HG02885 (cell line): Measurements from ENCODE around the gene PCBP4.
"Not testable (repeated sequence)": the region's sequence is repeated elsewhere in the genome, so short reads cannot be mapped to it uniquely, and the experiment has no call there.

Experiments
- ATAC-seq: cut with Tn5 transposase; IDR thresholded peaks from one replicate; pipeline ENCODE4 v1.9.1; 2021; ENCODE audit warnings: mild to moderate bottlenecking; ENCODE audit not compliant: unreplicated experiment, poor library complexity

The PCBP4 gene

GRCh38 chr3:51928981-51929380, 38.3 kb downstream of the PCBP4 start:
- ATAC-seq, result not testable (repeated sequence)

- ATAC-seq, result no peak
Measured at GRCh38 chr3:51928438-51928837, 38.8 kb downstream of the PCBP4 start.

DNA sequence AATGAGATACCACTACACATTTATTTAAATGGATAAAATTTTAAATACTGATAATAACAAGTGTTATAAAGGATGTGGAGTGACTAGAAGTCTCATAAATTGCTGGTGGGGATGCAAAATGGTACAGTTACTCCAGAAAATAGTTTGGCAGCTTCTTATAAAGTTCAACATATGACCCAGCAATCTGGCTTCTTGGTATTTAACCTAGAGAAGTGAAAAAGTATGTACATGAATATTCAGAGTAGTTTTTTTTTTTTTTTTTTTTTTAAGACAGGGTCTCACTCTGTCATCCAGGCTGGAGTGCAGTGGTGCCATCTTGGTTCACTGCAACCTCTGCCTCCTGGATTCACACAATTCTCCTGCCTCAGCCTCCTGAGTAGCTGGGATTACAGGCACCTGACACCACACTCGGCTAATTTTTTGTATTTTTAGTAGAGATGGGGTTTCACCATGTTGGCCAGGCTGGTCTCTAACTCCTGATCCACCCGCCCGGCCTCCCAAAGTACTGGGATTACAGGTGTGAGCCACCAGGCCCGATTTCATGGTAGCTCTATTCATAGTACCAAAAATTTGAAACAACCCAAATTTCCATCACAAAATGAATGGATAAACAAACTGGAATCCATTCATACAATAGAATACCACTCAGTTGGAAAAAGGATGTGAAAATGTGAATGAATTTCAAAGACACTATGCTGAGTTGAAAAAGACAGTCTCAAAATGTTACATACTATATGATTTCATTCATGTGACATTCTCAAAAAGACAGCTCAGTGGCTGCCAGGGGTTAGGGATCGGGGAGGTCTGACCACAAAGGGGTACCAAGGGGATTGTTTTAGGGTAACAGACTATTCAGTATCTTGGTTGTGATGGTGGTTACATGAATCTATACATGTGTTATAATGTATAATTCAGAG, 39.9 kb downstream of the PCBP4 start:
- no peak for ATAC-seq

DNA sequence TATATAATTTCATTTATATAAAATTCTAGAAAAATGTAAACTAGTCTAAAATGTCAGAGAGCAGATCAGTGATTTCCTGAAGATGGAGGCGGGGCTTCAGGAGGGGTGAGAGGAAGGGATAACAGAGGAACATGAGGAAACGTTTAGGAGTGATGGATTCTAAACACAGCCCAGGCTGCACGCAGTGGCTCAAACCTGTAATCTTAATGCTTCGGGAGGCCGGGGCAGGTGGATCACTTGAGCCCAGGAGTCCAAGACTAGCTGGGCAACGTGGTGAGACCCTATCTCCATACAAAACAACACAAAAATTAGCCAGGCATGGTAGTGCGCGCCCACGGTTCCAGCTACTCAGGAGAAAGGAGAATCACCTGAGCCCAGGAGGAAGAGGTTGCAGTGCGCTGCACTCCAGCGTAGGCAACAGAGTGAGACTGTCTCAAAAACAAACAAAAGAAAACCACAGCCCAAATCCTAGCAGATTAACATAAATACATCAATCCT, 46.1 kb downstream of the PCBP4 start:
- ATAC-seq, result no peak

DNA sequence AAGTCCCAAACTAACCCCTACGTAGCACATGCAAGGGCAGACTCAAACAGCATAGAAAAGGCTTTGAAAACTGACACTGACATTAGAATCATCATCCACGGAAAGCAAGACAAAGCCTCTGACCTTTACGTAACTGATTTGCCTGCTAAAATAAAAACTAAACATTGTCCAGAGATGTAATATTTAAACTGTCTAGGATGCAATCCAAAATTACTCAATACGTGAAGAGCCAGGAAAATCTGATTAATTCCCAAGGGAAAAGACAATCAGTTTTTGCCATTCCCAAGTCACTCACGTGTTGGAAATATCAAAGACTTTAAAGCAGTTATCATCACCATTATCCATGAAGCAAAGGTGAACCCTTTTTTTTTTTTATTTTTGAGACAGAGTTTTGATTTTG, 50.8 kb downstream of the PCBP4 start:
- ATAC-seq, result no peak

DNA sequence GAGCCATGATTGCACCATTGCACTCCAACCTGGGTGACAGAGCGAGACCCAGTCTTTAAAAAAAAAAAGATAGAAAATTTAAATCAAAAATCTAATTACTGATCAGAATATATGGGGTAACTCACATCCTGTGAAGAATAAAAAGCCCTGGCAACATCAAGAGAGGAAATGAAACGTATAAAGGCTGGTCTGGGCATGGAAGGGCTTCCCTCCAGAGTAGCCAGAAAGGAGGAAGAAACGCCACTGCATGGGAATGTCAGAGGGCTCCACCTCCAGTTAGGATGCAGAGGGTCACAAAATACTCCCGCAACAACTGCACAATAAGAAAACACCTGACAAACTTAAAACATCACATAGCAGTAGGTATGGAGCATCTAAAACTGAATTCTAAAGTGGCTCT, 59.2 kb downstream of the PCBP4 start:
- ATAC-seq, result no peak
